Measurements from ENCODE around the gene ISCA2. TPM values are rescaled to one million over a fixed set of nuclear protein-coding genes. Genes with fewer than 3 reads are reported as not detected.

The ISCA2 gene
- total and polyA plus RNA-seq, 11 donors = 10.8 to 45.8 (median 35.5) TPM

DNA sequence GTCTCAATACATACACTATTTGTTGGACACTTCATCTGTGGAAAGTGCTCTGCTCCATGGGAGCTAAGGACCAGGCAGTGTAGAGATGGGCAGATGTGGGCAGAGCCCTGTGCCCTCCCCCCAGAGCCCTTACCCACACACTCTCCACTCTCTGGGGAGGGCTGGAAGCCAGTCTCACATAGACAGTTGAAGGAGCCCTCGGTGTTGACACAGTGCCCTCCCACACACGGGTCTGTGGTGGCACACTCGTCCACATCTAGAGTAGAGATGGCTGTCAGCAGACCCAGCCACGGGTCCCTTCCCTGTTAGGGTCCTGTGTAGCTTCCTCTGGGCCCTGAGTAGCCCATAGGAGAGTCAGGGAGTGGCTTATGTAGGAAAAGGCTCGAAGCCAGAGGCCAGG, 14.3 kb downstream of the ISCA2 start:
- ATAC-seq (no peak), DNase-seq (no peak)
- Histone ChIP-seq H3K27me3 (no peaks in the 10 kb centered on the region), H3K4me3 (no peak overlapping the region), H3K9me3 (no peaks in the 10 kb centered on the region), H3K27ac (no peak overlapping the region), H3K4me1 (peaks cover 0 to 5% (median 0%) of the 10 kb centered on the region in 12 donors), H3K36me3 (peaks cover 0 to 62% (median 9%) of the 10 kb centered on the region in 9 donors)
- no peak for TF ChIP-seq POLR2A (IDR thresholded peaks at IDR 0.05)
- TF ChIP-seq, protein P1, sequence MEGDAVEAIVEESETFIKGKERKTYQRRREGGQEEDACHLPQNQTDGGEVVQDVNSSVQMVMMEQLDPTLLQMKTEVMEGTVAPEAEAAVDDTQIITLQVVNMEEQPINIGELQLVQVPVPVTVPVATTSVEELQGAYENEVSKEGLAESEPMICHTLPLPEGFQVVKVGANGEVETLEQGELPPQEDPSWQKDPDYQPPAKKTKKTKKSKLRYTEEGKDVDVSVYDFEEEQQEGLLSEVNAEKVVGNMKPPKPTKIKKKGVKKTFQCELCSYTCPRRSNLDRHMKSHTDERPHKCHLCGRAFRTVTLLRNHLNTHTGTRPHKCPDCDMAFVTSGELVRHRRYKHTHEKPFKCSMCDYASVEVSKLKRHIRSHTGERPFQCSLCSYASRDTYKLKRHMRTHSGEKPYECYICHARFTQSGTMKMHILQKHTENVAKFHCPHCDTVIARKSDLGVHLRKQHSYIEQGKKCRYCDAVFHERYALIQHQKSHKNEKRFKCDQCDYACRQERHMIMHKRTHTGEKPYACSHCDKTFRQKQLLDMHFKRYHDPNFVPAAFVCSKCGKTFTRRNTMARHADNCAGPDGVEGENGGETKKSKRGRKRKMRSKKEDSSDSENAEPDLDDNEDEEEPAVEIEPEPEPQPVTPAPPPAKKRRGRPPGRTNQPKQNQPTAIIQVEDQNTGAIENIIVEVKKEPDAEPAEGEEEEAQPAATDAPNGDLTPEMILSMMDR (IDR thresholded peaks at IDR 0.05) = no peak
- intact Hi-C loops (cut with DNase I) = loop anchor here in 1 of 10 donors (10.0 kb wide), 1 partner anchor 297 kb away; no protein-coding TSS in a partner anchor
- WGBS, 4 donors = 61 to 67% (median 62%) methylated on average over 5 of the region's 5 CpGs

- Histone ChIP-seq H3K9me3 (no peaks in the 10 kb centered on the region), H3K36me3 (peaks cover 0 to 58% (median 9%) of the 10 kb centered on the region in 9 donors), H3K4me1 (peaks cover 0 to 5% (median 0%) of the 10 kb centered on the region in 12 donors), H3K4me3 (no peak overlapping the region), H3K27ac (no peak overlapping the region), H3K27me3 (no peaks in the 10 kb centered on the region)
- DNase-seq (peak in 2 of 5 donors; percentile 23 to 38), ATAC-seq (no peak)
- TF ChIP-seq POLR2A (IDR thresholded peaks at IDR 0.05) = no peak
- TF ChIP-seq, protein P1 (IDR thresholded peaks at IDR 0.05) = peak in 3 of 12 donors; percentile 13 to 25 (median 17)
- intact Hi-C loops (cut with DNase I) = loop anchor here in 1 of 10 donors (10.0 kb wide), 1 partner anchor 296 kb away; no protein-coding TSS in a partner anchor
- WGBS, 4 donors = 46 to 50% (median 49%) methylated on average over 12 to 15 of the region's 15 CpGs
These were observed 14.7 kb downstream of the ISCA2 start for GRCh38 chr14:74508292-74508731.

GRCh38 chr14:74508844-74509428, 15.4 kb downstream of the ISCA2 start:
- Histone ChIP-seq H3K9me3 (no peaks in the 10 kb centered on the region), H3K4me1 (peaks cover 0 to 8% (median 0%) of the 10 kb centered on the region in 12 donors), H3K36me3 (peaks cover 0 to 52% (median 5%) of the 10 kb centered on the region in 9 donors), H3K27ac (no peak overlapping the region), H3K27me3 (no peaks in the 10 kb centered on the region), H3K4me3 (no peak overlapping the region)
- ATAC-seq (no peak), DNase-seq (peak in 1 of 5 donors; percentile 11)
- WGBS, 4 donors = 74 to 87% (median 76%) methylated on average over 5 to 13 of the region's 13 CpGs
- intact Hi-C loops (cut with DNase I) = loop anchor here in 1 of 10 donors (10.0 kb wide), 1 partner anchor 296 kb away; no protein-coding TSS in a partner anchor
- TF ChIP-seq, protein P1 (IDR thresholded peaks at IDR 0.05) = no peak

- no peak overlapping the region for H3K27ac ChIP-seq
- H3K9me3 ChIP-seq = no peaks in the 10 kb centered on the region
- 89 to 95% (median 92%) methylated on average over 7 to 10 of the region's 10 CpGs for WGBS, 4 donors
- intact Hi-C loops (cut with DNase I) = loop anchor here in 1 of 10 donors (10.0 kb wide), 1 partner anchor 295 kb away; no protein-coding TSS in a partner anchor
- H3K4me1 ChIP-seq = peaks cover 0 to 16% (median 0%) of the 10 kb centered on the region in 12 donors
- no peaks in the 10 kb centered on the region for H3K27me3 ChIP-seq
- no peak for TF ChIP-seq POLR2A (IDR thresholded peaks at IDR 0.05)
- TF ChIP-seq, protein P1 (IDR thresholded peaks at IDR 0.05) = no peak
- no peak overlapping the region for H3K4me3 ChIP-seq
- H3K36me3 ChIP-seq = peaks cover 0 to 44% (median 2%) of the 10 kb centered on the region in 9 donors
- DNase-seq (peak in 2 of 5 donors; percentile 17 to 47), ATAC-seq (no peak)
These were observed 16.1 kb downstream of the ISCA2 start for GRCh38 chr14:74509587-74510222.

Data from heart left ventricle (tissue), 16 donors.